HG03066 (cell line): ENCODE data around the gene PARVA.

Source experiments
- ATAC-seq: cut with Tn5 transposase; IDR thresholded peaks from one replicate; pipeline ENCODE4 v1.9.1; 2021; ENCODE audit warnings: low read depth; ENCODE audit not compliant: unreplicated experiment

Gene PARVA

GRCh38 chr11:12523180-12523924, 146.0 kb downstream of the PARVA start:
- ATAC-seq, result no peak

GRCh38 chr11:12524865-12525264, 147.5 kb downstream of the PARVA start:
- no peak for ATAC-seq

DNA sequence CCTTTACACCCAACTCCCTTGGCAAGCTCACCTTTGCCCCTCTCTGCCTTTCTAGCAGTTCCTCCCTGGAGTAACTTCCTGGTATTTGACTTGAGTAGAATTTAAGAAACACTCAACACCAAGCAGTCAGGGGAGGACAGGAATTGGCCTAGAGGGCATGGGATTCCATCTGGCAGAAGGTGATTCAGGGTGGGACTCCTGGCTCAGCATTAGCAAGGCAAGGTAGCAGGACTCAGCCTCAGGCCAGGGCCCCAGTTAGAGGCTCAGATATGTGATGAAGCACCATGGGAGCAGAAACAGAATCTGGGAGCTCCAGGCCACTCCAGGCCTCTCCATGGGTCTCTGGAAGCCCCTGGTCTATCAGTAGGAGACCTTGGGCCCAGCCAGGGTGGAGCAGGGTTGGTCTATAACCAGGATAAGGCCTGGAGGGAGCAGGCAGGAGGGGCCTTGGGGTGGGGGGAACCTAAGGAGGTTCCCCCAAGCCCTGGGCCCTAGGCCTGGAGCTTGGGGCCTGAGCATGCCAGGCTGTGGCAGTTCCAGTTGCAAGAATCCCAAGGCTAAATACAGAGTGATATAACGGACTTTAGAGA, 148.2 kb downstream of the PARVA start:
- no peak for ATAC-seq

DNA sequence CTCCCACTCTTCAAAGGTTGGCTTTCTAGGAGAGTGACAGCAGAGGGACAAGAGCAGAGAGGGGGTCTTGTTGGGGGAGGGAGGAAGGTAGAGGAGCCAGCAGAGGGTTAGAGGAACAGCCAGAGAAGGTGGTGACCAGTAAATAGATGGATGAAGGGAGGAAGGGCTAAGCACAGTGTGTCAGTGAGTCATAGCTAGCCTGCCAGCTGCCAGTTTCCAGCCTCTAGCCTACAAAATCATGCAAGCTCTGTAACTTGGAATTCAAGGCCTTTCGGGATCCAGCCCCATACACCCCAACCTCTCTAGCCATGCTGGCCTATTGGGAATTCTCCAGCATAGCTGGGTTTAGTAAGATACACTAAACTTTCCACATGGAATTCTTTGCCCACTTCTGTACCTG, 149.4 kb downstream of the PARVA start:
- ATAC-seq, result no peak

GRCh38 chr11:12528487-12528886, 151.1 kb downstream of the PARVA start:
- no peak for ATAC-seq

GRCh38 chr11:12529041-12529440, 151.7 kb downstream of the PARVA start:
- no peak for ATAC-seq

- ATAC-seq, result no peak
Observed at GRCh38 chr11:12529793-12530192, 152.4 kb downstream of the PARVA start.

DNA sequence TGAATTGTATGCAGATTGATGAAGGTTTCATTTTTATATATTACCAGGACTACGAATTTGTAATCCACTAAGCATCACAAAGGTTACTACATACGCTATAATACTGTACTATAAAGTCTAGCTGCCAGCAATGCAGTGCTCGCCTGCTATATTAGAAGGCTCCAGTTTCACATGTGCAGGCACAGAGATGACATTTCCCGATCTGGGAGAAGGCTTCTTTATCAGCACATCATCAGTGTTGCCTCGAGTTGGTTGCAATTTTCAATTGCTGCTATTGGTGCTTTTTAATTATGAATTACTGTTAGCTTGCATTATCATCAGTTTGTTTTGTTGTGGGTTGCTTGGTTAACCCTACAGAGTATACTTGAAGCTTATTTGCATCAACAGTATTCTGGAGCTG, 153.6 kb downstream of the PARVA start:
- ATAC-seq, result no peak

DNA sequence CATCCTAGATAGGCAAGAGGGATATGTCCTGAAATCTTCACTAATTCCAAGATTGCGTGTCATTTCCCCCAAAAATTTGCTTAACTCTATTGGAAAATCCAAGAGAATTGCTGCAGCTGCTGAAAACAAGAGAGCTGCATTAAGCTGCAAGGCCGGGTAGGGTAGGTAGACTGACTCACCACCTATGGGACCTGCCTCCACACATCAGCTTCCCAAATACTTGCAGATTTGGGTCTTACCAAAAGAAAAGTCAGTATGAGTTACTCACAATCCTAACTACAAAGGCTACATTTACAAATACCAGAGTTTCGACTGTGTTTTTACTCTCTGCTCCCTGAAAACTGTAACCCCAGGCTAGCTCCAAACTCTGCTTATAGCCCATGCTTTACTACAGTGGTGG, 154.3 kb downstream of the PARVA start:
- no peak for ATAC-seq

DNA sequence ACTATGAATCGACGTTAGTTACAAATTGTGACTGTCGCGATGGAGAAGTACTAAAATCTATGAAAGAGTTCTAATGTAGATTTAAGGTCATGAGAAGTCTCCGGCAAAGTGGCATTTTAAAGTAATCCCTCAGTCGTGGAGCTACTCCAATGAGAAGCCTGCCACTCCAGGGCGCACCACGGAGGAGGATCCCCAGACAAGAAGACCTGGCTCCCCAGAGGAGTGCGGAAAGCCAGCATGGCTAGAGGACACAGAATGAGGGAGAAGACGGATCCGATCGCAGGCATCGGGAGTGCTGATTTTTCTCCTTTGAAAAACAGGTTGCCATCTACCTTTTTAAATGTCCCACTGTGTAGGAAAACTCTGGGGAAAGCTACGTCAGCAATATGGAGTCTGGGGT, 155.2 kb downstream of the PARVA start:
- no peak for ATAC-seq

- no peak for ATAC-seq
Observed at GRCh38 chr11:12534549-12534948, 157.2 kb downstream of the PARVA start.

- no peak for ATAC-seq
Observed at GRCh38 chr11:12535321-12535720, 157.9 kb downstream of the PARVA start.

DNA sequence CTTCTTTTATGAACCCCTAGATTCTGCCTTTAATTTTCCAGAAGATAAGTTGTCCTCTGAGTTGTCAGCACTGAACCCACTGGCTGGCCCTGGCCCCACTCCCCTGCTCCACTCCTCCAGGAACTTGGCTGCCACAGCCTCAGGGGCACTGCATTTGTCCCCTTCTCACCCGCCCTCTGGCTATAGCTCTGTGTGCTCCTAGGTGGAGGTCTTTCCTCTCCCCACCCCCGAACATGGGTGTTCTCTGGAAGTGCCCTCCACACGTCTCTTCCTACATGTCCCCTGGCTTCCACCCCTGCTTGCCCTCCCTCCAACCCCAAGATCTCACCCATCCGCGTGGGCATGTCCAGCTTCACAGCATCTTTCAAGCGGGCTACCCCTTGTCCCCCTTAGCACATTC, 159.2 kb downstream of the PARVA start:
- ATAC-seq, result no peak

DNA sequence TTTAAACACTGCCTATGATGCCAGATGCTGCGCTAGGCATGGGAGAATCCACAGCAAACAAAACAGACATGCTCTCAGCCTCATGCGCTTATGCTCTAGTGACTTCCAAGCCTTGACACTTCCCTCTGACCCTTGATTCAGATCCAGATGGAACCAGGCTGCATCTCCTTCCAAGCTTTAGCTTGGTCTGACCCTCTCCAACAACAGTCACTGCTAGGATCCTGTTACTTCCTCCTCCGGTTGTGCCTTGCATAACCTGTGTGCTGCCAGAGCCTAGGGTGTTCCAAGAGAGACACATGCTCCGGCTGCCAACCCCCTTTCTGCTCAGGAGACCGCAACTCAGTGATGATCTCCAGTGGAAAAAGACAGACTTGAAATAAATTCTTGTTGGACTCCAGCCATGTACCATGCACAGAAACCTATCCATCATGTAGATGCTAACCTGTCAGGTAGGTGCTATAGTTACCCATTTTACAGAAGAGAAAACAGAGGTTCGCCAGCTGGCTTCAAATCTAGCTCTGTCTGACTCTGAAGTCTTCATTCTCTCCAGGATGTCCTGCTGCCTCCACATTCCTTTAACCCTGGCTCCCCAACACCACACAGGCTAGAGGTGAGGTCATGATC, 160.5 kb downstream of the PARVA start:
- no peak for ATAC-seq

DNA sequence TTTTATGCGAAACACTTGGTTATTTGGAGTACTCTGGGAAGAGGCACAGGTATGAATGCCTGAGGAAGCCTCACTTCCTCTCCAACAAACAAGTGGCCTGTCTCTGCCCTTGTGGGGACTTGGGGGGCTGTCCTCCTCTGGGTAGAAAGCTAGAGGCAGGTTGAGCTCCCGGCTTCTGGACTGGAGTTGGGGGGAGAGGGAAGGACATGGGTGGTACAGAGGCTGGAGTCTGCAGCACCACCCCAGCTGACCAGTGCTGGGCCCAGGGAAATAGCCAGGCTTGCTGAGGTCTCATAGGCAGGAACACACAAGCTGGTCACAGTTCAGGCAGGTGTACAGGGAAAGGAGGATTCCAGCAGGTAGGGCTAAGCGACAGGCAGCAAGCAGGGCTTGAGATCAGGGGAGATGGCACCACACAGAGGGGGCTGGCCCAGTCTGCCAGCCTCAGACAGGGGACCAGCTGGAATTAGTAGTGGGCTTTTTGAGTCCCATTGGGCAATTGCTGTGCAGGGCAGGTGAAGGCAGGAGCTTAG, 161.6 kb downstream of the PARVA start:
- ATAC-seq, result no peak

GRCh38 chr11:12539572-12539971, 162.2 kb downstream of the PARVA start:
- ATAC-seq, result no peak

- no peak for ATAC-seq
Observed at GRCh38 chr11:12540075-12540680, 162.8 kb downstream of the PARVA start.

- no peak for ATAC-seq
Observed at GRCh38 chr11:12540913-12541582, 163.7 kb downstream of the PARVA start.

DNA sequence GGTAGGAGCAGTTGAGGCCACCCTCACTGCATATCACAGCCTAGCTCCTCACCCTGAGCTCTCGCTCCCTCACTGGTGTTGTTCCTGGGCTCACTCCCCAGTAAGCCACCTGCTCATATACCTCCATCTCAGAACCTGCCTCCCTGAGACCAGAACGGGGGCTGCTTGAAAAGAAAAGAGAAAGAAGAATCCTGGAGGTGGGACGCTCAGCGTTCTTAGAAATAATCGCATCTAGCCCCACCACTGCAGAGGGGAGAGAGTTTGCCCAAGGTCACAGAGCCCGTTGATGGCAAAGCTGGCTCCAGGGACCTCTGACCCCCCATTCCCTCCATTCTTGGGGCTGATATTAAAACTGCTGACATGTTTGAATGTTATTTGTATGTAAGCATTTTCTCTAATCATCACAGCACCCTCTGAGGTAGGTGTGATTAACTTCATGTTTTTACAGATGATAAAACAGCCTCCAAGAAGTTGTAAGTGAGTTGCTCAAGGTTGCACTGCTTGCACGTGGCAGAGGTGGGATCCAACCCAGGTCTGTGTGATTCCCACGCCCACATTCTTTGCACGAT, 164.3 kb downstream of the PARVA start:
- no peak for ATAC-seq

DNA sequence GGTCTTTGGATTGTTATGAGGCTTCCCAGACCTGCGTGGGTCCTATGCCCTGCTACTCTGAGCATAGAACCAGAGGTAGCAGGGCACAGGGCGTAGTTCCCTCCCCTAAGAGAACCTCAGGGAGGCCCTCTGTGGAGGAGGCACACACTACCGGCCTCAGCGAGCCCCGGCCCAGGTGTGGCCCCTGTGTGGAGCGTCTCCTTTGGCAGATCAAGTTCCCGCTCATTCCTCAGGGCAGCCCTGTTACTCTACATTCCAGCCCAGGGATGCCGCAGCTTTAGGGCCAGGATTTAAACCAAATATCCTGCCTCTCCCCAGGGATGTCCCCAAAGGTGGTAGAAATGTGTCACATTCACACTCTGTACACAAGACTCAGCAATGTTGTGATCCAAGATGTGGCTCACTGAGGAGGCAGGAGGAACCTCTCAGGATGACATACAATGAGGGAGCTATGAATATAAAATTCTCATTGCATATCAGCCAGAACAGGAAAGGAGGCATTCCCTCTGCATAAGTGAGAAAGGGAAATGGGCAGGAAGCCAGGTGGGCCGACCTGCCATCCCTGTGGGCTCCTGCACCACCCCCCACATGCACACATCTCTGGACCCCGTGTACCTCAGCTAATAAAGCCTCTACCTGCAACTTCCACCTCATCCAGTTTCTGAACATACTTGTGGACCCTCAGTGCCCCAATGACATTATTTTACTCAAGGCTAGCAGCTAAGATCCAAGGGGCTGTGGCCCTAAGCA, 165.0 kb downstream of the PARVA start:
- ATAC-seq, result no peak
